GM18867 (cell line): ENCODE data around the gene FMC1.
"Not testable (repeated sequence)": the region's sequence is repeated elsewhere in the genome, so short reads cannot be mapped to it uniquely, and the experiment has no call there.

Experiments
- ATAC-seq: cut with Tn5 transposase; IDR thresholded peaks from one replicate; pipeline ENCODE4 v1.9.1; 2021; ENCODE audit warnings: mild to moderate bottlenecking, moderate library complexity; ENCODE audit not compliant: unreplicated experiment

FMC1 gene, protein sequence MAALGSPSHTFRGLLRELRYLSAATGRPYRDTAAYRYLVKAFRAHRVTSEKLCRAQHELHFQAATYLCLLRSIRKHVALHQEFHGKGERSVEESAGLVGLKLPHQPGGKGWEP

DNA sequence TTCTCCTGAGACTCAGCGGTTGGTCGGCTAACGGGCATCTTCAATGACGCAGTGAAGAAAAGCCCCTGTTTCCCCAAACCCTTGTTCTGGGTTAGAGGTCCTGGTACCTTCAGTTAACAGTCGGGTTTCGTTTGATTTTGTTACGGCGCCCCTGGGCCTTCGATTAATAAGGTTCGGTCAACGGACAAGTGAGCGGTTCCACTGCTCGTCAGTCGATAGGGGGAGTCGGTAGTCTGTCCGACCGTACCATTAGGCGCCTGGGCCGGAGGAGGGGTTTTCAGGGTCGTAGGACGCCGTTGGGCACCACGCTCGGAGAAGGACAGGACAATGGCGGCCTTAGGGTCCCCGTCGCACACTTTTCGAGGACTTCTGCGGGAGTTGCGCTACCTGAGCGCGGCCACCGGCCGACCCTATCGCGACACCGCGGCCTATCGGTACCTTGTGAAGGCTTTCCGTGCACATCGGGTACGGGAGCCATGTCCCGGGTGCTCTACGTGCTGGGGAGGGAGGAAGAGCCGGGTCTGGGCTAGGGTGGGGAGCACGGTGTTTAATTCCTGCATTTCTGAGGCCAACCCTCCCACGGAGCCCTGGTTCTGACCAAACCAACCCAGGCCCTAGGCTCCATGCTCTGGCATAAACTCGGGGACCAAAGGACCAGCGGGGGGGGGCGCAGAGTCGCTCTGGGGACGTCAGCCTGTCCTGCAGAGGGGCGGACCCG, at the start of gene FMC1:
FMC1 (plus strand) TSS at position 280 of the 718 bp plus-strand sequence; CDS start at position 328, 48 bp downstream.
- peak; percentile 43 for ATAC-seq

DNA sequence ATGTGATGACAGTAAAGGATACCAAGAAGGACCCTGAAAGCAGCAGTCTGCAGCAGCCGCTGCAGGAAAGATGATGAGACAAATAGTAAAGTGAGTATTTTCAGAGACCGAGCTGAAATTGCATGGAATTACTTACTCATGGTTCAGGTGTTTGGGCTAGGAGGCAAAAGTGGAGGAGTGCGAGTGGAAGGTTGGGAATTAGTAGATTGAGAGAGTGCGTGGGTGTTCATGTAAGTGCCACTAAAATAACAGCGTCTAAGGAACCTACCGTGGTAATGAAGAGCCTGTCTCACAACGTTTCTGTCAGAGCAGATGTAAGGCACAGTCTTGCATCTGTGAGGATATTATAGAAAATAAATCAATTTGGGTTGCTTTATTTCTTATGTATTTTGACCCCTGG, 48.3 kb upstream of the FMC1 start:
- no peak for ATAC-seq

DNA sequence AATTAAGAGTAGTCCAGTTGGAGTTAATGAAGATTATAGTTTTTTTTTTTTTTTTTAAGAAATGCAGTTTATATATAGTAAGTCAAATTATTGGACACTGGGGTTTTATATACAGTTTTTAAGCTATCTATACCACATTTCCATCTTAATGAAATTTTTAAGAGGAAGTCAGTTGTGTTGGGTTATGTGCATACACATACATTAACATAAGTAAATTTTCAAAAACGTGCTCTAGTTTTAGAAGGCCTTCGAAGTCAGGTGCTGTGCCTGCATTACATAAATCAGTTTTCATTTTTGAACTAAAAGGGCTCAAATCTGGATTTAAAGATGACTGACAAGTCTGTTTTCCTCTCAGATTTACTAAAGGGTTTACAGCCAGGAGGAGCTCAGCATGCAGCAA, 47.6 kb upstream of the FMC1 start:
- ATAC-seq: no peak

DNA sequence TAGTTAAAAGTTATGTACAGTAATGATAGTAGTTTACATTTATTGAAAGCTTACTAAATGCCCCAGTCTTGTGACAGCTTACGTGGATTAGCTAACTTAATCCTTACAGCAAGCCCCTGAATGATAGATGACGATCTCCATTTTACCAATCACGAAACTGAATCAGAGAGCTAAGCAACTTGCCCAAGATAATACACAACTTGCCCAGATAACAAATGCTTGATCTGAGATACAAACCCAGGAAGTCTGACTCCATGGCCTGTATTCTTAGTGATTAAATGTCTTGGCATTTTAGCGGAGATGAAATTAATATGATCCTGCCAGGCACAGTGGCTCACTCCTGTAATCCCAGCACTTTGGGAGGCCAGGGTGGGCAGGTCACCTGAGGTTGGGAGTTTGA, 46.9 kb upstream of the FMC1 start:
- ATAC-seq: no peak

DNA sequence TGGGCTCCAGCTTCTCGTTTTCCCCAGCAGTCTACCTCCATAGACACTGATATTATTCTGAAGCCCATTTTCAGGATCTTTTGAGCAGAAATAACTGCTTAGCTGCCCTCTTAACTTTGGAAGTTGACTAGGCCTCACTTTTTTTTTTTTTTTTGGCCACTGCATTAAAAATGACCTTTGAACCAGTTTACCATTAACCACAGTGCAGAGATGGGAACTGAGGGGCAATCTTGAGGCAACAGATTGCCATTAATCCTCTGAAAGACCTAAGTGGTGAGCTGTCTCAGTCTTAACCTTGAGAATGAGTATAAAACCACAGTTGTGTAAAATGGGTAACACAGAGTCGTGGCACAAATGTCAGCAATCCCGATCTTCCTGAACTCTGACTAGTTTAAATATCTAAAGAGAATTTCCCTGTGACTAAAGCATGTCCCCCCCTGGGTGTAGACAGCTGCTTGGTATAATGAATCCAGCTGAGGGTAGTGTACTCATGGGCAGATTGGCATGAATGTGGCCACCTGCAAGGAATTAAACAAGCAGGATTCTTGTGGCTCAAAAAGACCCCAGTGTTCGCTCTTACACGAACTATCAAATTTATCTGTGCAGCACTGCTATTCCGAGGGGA, 46.1 kb upstream of the FMC1 start:
- ATAC-seq: no peak

DNA sequence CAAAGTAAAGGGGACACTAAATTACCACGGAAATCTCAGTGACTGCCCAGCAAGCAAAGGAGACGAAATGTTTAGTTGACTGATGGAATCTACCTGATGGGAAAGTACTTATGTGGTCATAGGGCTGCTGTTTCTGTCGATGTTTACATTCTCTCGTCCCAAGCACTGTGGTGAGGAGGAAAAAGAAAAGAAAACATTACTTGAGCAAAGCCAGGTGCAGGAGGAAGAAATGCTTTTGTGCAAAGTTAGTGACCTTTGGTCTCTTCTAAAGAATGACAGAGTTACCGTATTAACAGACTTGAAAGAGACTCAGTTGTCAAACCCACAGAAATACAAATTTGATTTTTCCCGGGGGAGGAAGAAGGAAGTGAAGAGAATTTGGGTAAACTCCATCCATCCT, 43.3 kb upstream of the FMC1 start:
- no peak for ATAC-seq

DNA sequence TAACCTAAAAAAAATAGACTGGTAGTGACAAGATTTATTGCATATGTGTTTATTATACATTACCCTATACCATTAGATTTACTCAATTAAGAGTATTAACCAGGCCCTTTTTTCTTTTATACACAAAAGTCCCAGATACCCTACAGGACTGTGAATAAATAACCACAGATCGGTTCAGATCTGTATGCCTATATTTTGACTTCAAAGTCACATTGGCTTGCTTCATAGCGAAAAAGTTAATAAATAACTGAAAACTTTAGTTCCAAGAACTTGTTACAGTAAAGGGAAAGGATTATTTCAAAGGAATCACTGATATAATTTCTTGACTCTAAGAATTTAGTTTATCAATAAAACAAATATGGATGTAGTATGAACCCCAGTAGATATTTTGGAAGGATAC, 41.8 kb upstream of the FMC1 start:
- ATAC-seq: no peak

DNA sequence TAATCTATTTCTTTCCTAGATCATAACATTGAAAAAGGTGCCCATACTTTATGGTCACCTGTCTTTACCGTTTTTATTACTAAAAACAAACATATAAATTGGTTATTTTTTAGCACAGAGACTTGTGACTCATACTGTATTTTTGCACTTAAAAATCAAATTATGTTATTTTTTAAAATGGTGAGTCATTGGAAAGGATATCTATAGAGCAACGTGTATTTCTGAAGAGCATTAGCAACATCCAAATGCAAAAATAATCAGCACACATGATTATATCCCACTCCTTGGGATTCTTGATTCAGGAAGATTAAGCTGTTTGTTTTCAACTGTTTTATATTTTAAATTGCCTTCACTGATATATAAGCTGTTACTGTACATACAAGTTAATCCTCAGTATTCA, 40.7 kb upstream of the FMC1 start:
- no peak for ATAC-seq

DNA sequence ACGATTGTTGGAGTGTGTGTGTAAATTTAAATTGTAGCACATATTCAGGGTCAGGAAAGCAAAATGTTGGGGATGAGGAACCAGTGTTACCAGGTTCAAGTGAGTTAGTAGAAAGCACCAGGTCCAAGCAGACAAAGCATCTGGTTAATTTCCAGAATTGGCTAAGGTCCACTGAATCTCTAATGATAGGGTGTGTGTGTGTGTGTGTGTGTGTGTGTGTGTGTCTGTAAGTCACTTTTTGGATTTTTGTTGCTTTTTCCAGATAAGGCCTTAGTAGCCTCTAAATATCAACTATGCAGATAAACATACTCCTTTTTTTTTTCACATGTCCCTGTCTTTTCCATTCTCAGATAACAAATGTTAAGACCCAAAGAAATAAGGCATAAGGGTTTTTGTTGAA, 36.6 kb upstream of the FMC1 start:
- ATAC-seq: no peak

DNA sequence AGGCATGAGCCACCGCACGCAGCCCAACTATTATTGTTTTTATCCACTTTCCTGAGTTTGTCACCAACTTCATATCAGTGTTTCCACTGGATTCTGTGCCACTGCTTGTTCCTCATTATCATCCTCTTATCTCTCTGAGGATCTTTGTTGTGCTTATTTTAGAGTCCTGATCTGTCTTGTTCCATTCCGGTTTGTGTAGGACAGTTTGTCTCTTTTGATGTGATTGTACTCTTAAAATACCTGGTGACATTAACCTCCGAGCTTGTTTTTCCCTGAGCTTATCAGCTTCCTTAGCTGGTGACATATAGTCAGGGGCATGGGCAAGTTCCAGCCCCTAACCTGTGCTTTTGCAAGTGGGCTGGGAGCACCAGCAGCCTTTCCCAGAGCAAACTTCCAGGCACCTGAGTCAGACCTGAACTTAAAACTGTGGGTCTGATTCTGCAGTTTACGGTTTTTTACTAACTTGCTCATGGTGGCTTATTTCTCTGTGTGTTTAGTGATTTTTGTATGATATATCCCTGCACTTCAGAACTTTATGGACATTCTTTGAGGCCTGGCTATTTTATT, 23.1 kb upstream of the FMC1 start:
- no peak for ATAC-seq

DNA sequence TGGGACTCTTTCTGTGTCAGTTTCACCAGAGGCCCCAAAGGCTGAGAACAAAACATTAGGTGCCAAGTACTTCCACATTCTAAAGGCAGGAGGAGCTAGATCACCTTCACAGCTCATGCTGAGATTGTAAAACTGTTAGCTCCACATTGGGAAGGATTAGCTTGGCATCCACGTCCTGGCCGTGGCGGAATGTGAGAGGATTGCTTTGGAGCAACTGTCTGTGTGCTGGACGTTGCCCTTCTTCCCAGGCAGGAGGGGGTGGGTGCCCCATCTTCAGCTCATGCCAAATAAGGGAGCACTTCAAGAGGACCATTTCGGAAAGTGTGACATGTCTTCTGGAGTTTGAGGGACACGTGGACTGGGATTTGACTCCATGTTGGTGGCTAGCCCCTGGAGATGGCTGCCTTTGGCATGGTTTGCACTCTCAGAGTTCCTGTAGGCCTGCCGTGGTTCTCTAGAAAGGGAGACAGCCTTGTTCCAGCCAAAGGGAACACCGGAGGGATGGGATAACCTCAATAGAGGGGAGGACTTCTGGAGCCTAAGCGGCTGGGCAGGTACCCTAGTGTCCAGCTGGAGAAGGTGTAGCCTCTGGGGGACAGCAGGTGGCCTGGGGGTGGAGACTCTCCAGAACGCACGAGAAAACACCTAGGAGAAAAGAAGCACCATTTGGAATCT, 19.9 kb upstream of the FMC1 start:
- ATAC-seq: no peak

DNA sequence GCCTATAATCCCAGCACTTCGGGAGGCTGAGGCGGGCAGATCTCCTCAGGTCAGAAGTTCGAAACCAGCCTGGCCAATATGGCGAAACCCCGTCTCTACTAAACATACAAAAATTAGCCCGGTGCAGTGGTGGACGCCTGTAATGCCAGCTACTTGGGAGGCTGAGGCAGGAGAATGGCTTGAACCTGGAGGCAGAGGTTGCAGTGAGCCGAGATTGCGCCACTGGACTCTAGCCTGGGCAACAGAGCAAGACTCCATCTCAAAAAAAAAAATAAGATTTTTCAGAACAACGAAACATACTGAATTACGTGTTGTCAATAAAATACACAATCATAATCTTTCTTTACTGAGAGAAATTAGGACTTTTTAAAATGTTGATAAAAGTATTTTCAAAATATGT, 16.4 kb upstream of the FMC1 start:
- ATAC-seq: not testable (repeated sequence)

DNA sequence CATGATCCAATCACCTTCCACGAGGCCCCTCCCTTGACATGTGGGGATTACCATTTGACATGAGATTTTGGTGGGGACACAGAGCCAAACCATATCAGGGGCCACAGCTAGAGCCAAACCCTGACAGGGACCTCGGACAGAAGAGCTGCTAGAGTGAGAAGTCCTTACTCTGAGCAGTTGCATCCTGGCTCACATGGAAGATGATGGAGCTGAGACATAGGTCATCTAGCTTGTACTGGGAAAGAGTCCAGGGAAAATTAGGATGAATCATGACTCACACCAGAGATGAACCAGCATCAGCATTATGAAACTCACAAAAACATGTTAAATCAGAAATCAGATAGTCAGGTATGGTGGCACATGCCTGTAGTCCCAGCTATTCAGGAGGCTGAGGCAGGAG, 12.8 kb upstream of the FMC1 start:
- no peak for ATAC-seq

DNA sequence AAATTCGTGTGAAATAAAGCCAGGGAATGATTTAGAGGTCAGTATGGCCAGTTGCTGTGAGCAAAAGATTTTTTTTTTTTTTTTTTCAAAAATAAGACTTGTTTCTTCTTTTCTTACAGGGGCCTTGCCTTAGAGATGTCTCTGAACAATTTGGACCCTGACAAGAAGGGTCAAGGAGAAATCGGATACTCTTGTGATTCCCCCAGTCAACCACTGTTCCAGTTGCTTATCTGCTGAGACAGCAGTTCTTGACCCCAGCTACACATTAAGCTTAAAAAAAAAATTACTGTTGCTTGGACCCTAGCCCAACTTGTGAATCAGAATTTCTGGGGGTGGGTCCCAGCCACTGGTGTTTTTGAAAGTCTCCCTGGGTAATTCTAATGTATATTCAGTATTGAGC, 12.0 kb upstream of the FMC1 start:
- no peak for ATAC-seq

DNA sequence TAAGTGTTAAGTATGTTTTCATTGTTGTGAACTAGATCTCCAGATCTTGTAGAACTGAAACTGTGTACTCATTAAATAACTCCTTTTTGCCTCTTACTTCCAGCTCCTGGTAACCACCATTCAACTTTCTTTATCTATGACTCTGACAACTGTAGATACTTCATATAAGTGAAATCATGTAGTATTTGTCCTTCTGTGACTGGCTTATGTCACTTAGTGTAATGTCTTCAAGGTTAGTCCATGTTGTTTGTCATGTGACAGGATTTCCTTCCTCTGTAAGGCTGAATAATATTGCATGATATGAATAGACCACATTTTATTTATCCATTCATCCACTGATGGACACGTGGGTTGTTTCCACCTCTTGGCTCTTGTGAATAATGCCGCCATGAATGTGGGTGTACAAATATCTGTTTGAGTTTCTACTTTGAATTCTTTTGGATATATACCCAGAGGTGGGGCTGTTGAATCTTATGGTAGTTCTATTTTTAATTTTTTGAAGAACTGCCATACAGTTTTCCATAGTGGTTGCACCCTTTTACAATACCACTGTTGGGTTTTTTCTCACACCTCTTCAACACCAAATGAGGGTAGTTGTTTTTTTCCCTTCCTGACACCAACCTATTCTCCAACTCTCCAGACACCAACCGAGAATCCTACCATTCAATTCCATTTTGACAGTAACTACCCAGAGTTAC, 10.7 kb upstream of the FMC1 start:
- no peak for ATAC-seq

DNA sequence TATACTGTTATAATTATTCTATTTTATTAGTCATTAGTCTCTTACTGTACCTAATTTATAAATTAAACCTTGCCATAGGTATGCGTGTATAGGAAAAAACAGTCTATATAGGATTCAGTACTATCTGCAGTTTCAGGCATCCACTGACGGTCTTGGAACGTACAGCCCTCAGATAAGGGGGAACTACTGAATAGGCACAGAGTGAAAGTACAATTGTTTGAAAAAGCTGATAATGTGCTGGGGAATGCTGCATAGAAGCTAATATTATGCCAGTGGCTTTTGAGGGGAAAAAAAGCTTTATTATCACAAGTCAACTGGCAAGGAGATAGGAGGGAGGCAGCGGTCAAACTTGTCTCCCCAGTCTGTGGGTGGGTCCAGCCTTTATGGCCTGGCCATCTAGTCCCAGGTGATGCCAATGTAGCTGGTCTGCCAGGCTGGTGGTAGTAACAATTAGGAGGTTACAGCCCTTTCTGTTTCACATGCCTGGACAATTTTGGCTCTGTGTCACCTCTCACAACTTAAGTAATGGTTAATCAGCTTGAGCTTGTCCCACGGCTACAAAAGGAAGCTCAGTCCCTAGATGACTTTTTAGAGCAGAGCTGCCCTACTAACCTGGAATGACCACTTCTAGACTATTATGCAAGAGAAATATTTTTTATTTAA, 8.3 kb upstream of the FMC1 start:
- ATAC-seq: no peak

DNA sequence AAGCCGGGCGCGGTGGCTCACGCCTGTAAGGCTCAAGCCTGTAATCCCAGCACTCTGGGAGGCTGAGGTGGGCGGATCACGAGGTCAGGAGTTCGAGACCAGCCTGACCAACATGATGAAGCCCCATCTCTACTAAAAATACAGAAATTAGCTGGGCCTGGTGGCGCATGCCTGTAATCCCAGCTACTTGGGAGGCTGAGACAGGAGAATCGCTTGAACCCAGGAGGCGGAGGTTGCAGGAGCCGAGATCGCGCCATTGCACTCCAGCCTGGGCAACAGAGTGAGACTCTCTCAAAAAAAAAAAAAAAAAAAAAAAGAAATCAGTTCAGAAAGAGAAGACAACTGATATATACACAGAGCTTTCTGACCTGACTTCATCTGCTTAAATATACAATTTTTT, 7.7 kb upstream of the FMC1 start:
- not testable (repeated sequence) for ATAC-seq

DNA sequence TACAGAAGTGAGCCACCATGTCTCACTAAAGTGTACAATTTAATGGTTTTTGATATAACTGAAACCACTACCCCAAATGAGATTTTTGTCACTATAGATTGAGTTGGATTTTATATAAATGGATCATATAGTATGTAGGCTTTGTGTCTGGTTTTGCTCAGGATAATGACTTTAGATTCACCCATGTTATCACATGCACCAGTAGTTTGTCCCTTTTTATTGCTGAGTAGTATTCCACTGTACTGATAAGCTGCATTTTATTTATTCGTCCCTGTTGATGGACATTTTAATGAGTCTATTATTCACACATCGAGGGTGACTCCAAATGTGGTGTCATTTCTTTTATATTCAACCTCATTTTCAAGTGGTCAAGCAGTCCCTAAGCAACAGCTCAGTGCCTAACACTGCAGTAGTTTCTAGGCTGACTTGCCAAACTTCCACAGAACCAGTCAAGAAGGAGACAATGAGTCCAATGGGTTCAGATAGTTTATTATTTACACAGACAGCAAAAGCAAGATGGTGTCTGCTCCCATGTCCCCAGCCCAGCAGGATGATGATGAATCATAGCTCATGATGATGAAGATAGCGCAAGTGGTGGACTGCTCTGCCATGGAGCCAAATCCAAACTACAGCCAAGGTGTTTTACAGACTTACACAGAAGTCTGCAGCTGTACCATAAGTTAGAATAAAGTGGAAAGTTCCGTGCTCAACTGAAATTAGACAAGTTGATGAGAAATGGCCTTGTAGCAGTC, 6.6 kb upstream of the FMC1 start:
- no peak for ATAC-seq

DNA sequence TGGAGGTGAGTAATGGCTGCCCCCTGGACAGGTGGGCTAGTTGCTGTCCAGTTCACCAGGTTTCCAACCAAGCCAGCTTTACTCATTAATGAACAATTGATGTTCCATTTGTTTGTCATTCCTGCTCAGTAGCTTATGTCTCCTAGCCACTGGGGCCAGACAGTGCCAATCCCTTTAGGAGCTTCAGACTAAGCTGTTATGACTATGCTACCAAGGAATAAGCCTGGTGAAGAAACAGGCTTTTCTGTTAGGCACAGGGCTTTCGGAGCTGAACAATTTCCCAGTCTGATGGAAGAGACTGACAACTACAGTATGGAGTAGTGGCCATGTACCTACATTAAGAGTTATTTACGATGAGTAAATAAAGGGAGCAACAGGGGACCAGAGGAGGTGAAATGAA, 2.1 kb upstream of the FMC1 start:
- ATAC-seq: no peak

DNA sequence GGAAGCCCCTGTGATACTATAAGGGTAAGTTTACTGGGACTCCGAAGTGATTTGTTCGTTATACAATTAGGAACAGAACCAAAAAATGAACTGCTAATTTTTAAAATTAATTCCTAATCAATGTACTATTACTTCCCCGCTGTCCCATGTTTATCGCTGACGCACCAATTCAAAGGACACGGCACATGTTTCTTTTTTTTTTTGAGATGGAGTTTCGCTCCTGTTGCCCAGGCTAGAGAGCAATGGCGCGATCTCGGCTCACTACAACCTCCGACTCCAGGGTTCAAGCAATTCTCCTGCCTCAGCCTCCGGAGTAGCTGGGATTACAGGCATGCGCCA, 1.5 kb upstream of the FMC1 start:
- ATAC-seq: no peak
